Parathyroid adenoma (tissue), 2 donors: ENCODE results near the gene MAD1L1.

ENCODE experiments used
- H2AFZ ChIP-seq: fragments of 300-600 bp; sonication (generic); one replicate; pipeline ENCODE4 v1.7.0; 2017; ENCODE audit warnings: antibody characterized with exemption, mild to moderate bottlenecking
- H3K27ac ChIP-seq: fragments of 300-600 bp; sonication (generic); one replicate; pipeline ENCODE4 v1.7.0; 2017
- H3K27me3 ChIP-seq: fragments of 300-600 bp; sonication (generic); one replicate; pipeline ENCODE4 v1.7.0; 2017; ENCODE audit warnings: low read length; ENCODE audit not compliant: control insufficient read depth, insufficient read depth
- H3K36me3 ChIP-seq: fragments of 300-600 bp; sonication (generic); one replicate; pipeline ENCODE4 v1.7.0; 2017; ENCODE audit warnings: low read length; ENCODE audit not compliant: control insufficient read depth, insufficient read depth
- H3K4me1 ChIP-seq: fragments of 300-600 bp; sonication (generic); one replicate; pipeline ENCODE4 v1.7.0; 2017; ENCODE audit warnings: control low read depth
- H3K4me2 ChIP-seq: fragments of 300-600 bp; sonication (generic); one replicate; pipeline ENCODE4 v1.7.0; 2017; ENCODE audit warnings: low read length
- H3K4me3 ChIP-seq: fragments of 300-600 bp; sonication (generic); one replicate; pipeline ENCODE4 v1.7.0; 2017; ENCODE audit warnings: low read depth, low read length
- H3K79me2 ChIP-seq: fragments of 300-600 bp; sonication (generic); one replicate; pipeline ENCODE4 v1.7.0; 2017; ENCODE audit warnings: control low read depth
- H3K9ac ChIP-seq: fragments of 300-600 bp; sonication (generic); one replicate; pipeline ENCODE4 v1.7.0; 2017; ENCODE audit warnings: mild to moderate bottlenecking
- H3K9me3 ChIP-seq: fragments of 300-600 bp; sonication (generic); one replicate; pipeline ENCODE4 v1.7.0; 2017; ENCODE audit warnings: low read length; ENCODE audit not compliant: control insufficient read depth
- TF ChIP-seq, protein P1 (sequence below): fragments of 300-600 bp; sonication (generic); IDR thresholded peaks from one replicate; pipeline ENCODE4 v1.7.0; 2017; ENCODE audit warnings: antibody characterized with exemption, mild to moderate bottlenecking
- donor health status: primary hyperparathyroidism.

Gene MAD1L1

DNA sequence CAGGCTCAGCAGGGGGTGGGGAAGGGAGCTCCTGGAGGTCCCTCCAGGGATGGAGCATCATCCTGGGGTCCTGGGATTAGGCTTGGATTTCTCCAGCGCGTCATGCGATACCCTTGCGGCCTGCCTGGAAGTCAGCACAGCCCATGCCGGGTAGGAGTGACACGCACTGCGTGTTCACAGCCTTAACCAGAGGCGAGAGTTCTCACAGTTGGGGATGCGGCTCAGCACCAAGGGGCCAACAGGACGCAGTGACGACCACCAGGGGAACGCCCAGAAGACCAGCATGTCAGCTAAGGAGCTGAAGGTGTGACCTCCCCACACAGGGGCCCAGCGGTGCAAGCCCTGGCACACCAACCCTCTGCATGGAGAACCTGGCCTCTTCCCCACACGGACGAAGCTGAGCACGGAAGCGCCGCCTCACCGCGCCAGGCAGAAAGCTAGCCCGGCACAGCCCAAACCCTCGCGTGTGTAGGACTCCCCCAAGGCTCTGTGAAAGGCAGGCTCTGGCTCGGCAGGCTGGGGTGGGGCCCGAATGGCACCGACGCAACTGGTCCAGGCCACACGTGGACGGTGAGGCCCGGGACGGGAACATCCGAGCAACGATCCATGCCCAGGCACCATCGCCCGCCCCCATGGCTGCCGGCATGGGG is 364.1 kb downstream of the MAD1L1 start:
- H3K4me2 ChIP-seq: no peak overlapping the region
- H3K9me3 ChIP-seq: no peaks in the 10 kb centered on the region
- H3K4me1 ChIP-seq: no peaks in the 10 kb centered on the region
- H3K36me3 ChIP-seq: no peaks in the 10 kb centered on the region
- no peak overlapping the region for H3K4me3 ChIP-seq
- no peak overlapping the region for H2AFZ ChIP-seq
- H3K9ac ChIP-seq: no peak overlapping the region
- TF ChIP-seq, protein P1, sequence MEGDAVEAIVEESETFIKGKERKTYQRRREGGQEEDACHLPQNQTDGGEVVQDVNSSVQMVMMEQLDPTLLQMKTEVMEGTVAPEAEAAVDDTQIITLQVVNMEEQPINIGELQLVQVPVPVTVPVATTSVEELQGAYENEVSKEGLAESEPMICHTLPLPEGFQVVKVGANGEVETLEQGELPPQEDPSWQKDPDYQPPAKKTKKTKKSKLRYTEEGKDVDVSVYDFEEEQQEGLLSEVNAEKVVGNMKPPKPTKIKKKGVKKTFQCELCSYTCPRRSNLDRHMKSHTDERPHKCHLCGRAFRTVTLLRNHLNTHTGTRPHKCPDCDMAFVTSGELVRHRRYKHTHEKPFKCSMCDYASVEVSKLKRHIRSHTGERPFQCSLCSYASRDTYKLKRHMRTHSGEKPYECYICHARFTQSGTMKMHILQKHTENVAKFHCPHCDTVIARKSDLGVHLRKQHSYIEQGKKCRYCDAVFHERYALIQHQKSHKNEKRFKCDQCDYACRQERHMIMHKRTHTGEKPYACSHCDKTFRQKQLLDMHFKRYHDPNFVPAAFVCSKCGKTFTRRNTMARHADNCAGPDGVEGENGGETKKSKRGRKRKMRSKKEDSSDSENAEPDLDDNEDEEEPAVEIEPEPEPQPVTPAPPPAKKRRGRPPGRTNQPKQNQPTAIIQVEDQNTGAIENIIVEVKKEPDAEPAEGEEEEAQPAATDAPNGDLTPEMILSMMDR: no peak
- no peak overlapping the region for H3K27ac ChIP-seq
- H3K79me2 ChIP-seq: no peaks in the 10 kb centered on the region
- no peaks in the 10 kb centered on the region for H3K27me3 ChIP-seq

DNA sequence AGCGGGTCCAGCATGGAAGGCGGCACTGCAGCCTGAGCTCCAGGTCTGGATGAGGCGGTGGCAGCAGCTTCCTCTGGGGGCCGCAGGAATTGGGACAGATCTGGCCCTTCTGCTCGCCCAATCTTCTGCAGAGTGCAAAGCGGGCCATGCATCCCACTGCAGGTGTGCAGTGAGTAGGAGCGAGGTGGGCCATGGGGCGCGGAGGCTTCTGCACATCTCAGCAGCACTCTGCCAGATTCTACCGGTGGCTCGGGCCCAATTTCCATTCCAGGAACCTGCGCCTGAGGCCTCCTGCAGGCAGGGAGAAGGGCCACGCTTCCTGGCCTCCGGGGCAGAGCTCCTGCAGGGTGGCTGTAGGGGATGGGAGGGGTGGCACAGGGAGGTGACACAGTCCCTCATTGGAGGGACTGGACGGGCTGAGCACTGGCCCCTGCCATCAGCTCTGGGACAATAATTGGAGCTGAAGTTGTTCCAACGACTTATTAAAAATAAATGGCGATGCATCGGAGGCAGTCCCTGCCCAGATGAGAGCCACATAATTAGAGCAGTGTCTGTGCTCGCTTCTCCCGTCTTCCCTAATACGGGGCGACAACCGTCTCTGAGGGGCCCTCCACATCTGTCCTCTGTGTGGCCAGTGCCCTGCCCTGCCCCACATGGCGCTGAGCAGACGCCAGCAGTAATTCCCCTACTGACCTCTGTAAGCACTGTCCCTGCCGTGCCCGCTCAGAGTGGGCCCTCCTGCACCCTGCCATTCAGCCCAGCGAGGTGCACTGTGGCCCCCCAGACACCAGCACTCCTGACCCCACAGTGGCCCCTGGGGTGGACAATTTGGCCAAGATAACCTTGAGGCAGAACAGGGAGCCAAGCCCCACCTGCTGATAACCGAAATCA is 365.1 kb downstream of the MAD1L1 start:
- TF ChIP-seq, protein P1: no peak
- no peak overlapping the region for H2AFZ ChIP-seq
- no peak overlapping the region for H3K27ac ChIP-seq

GRCh38 chr7:1866601-1867000 is 366.1 kb downstream of the MAD1L1 start:
- H2AFZ ChIP-seq: no peak overlapping the region
- no peaks in the 10 kb centered on the region for H3K79me2 ChIP-seq
- no peaks in the 10 kb centered on the region for H3K36me3 ChIP-seq
- H3K9ac ChIP-seq: no peak overlapping the region
- no peak overlapping the region for H3K4me2 ChIP-seq
- TF ChIP-seq, protein P1: no peak
- H3K27me3 ChIP-seq: no peaks in the 10 kb centered on the region
- no peaks in the 10 kb centered on the region for H3K4me1 ChIP-seq
- H3K4me3 ChIP-seq: no peak overlapping the region
- no peak overlapping the region for H3K27ac ChIP-seq
- H3K9me3 ChIP-seq: no peaks in the 10 kb centered on the region

More for the DNA sequence above, 365.1 kb downstream of the MAD1L1 start:
- no peaks in the 10 kb centered on the region for H3K27me3 ChIP-seq
- no peaks in the 10 kb centered on the region for H3K9me3 ChIP-seq
- H3K4me2 ChIP-seq: no peak overlapping the region
- no peaks in the 10 kb centered on the region for H3K79me2 ChIP-seq
- no peaks in the 10 kb centered on the region for H3K36me3 ChIP-seq
- H3K4me1 ChIP-seq: no peaks in the 10 kb centered on the region
- H3K4me3 ChIP-seq: no peak overlapping the region
- no peak overlapping the region for H3K9ac ChIP-seq

DNA sequence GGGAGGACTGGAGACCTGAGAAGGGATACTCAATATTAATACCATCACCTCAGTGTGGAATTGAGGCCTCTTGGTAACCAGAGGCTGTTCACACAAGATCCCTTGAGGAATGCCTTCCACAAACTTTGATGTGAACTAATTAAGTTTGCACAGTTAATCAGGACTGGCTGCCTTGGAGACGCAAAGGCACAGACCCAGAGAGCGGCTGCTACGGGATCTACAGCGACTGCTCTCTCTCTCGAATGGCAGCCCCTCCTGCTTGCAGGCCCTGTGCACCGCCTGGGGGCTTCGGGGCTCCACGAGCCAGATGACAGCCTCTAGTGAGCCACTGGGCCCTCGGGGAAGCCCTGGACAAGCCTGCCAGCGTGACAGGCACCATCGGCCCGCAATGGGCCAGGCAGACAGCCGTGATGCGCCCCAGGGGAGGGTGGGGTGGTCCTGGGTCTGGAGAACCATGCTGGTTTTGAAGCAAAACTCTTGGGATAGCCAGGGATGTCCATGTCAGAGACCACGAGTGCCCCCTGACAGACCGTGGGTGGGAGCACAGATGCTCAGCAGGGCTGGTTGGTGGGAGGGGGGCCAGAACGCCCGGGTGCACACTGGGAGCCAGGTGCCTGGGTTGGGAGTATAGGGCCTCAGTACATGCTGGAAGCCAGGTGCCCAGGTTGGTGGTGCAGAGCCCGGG is 367.0 kb downstream of the MAD1L1 start:
- no peaks in the 10 kb centered on the region for H3K27me3 ChIP-seq
- no peaks in the 10 kb centered on the region for H3K79me2 ChIP-seq
- no peak overlapping the region for H2AFZ ChIP-seq
- no peaks in the 10 kb centered on the region for H3K36me3 ChIP-seq
- H3K27ac ChIP-seq: no peak overlapping the region
- no peaks in the 10 kb centered on the region for H3K9me3 ChIP-seq
- no peak overlapping the region for H3K4me3 ChIP-seq
- no peak overlapping the region for H3K4me2 ChIP-seq
- no peak overlapping the region for H3K9ac ChIP-seq
- TF ChIP-seq, protein P1: no peak
- H3K4me1 ChIP-seq: no peaks in the 10 kb centered on the region
